HTR-8/SVneo (cell line): Measurements from ENCODE around the gene TST.

Experiments used
- DNase-seq: peaks from one replicate; pipeline ENCODE4 v3.0.0; 2011; ENCODE audit warnings: low spot score, mixed read lengths; ENCODE audit not compliant: insufficient read length
- FAIRE-seq: peaks from 2 replicates; lab custom pipeline; 2011; peaks lifted over from hg19 to GRCh38; lab: Jason Lieb, UNC

TST gene

DNA sequence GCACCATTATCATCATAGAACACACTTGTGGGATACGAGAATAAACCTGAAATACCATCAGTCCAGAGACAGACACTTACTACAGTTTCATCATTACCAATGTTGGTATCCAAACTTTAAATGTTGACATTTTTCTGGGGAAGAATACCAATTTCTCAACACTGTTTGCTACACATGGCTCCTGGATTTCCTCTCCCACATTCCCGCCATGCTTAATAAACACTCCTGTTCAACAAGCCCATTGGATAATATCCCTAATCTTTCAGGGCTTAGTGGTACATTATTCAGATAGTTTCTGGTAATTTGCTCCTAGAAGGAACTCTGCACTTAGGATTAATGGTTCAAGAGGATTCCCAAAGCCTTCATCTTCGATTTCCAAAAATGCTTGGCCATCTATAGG, 57.6 kb downstream of the TST start:
- no peak for DNase-seq
- FAIRE-seq, result no peak
